Body of pancreas (tissue), 4 donors: ENCODE data around the gene RHOBTB1. TPM values are rescaled to one million over a fixed set of nuclear protein-coding genes. Genes with fewer than 3 reads are reported as not detected.
A peak's percentile ranks its signal among the peaks of the same experiment; 100 is the strongest.

ENCODE experiments used
- ATAC-seq: fragments of 150-250 bp; one replicate; pipeline ENCODE4 v1.9.1; 2016
- DNase-seq, 4 donors: peaks; one replicate each; pipeline ENCODE4 v3.0.0-alpha.2; 2019
- H3K27ac ChIP-seq, 4 donors: fragments of 200-600 bp; sonication (generic); 1 replicate in 3 of 4; 2 replicates in 1 of 4; pipeline versions ENCODE4 v1.5.1 to v1.6.1; 2016 to 2019; ENCODE audit warnings: mild to moderate bottlenecking in 1 of 4, mixed read lengths in 1 of 4, moderate library complexity in 1 of 4
- H3K27me3 ChIP-seq, 2 donors: fragments of 200-600 bp; sonication (generic); one replicate each; pipeline ENCODE4 v1.6.0; 2016; ENCODE audit warnings: mild to moderate bottlenecking in 1 of 2
- H3K36me3 ChIP-seq, 2 donors: fragments of 200-600 bp; sonication (generic); replicated peaks in 1 of 2; 2 replicates each; pipeline ENCODE4 v1.5.1; 2016; ENCODE audit warnings: low read depth in 2 of 2; ENCODE audit not compliant: insufficient read depth in 1 of 2
- H3K4me1 ChIP-seq: fragments of 200-600 bp; sonication (generic); one replicate; pipeline ENCODE4 v1.6.0; 2016
- H3K4me3 ChIP-seq, 2 donors: fragments of 200-600 bp; sonication (generic); 1 replicate in 1 of 2; 2 replicates in 1 of 2; pipeline ENCODE4 v1.5.1; 2016 to 2019
- H3K9me3 ChIP-seq, 3 donors: fragments of 200-600 bp; sonication (generic); 1 replicate in 2 of 3; 2 replicates in 1 of 3; pipeline ENCODE4 v1.5.1; 2016
- POLR2A ChIP-seq, 3 donors: fragments of 450-650 bp; IDR thresholded peaks; one replicate each; pipeline ENCODE4 v1.6.1; 2016; ENCODE audit warnings: antibody characterized with exemption in 3 of 3, mild to moderate bottlenecking in 2 of 3
- WGBS, 2 donors: methylation state at CpG; one replicate each; pipeline ENCODE4 v1.1.5; 2017; 5-methylcytosine and 5-hydroxymethylcytosine counted together
- intact Hi-C: fragments of 100-400 bp; cut with DNase I; formaldehyde crosslinking; loops from one replicate; pipeline ENCODE4 v1.15.1; 2023
- total RNA-seq, 2 donors: library from RNA; depleted of rRNA; stranded (reverse); fragments of >200 nt; gene quantifications; one replicate each; pipeline ENCODE4 v1.1.0, GENCODE V29; 2016
- TF ChIP-seq, protein P1 (sequence below), 7 experiments: fragments of 450-650 bp in 4 of 7; fragments of 200-600 bp in 3 of 7; sonication (generic) in 3 of 7; IDR thresholded peaks; one replicate each; pipeline ENCODE4 v1.5.1; 2016 to 2019; ENCODE audit warnings: antibody characterized with exemption in 7 of 7

Gene RHOBTB1
- total RNA-seq, 2 donors from 2014 or later: 5.9 to 12.2 TPM

DNA sequence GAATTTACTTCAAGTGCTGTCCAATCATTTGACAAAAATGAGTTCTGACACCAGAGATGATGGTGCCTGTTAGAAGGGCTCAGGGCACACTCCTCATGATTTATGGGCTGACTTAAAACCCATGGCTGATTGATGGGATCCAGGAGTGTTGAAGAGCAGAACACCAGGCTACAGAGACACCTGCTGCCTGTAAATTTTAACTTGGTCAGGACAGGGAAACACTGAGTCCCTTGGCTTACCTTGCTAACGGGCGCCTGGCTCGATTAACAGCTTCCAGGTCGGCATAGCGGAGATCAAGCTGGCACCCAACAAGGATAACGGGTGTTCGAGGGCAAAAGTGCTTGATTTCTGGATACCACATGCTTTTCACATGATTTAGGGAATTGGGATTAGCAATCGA is 51.4 kb downstream of the RHOBTB1 start:
- WGBS, 2 donors: 94 to 97% methylated on average over 8 of the region's 8 CpGs
- intact Hi-C loops: no loop called here
- Histone ChIP-seq H3K4me3 (no peak overlapping the region), H3K27me3 (no peaks in the 10 kb centered on the region), H3K27ac (no peak overlapping the region), H3K9me3 (no peaks in the 10 kb centered on the region), H3K4me1 (peaks cover 11% of the 10 kb centered on the region), H3K36me3 (no peaks in the 10 kb centered on the region)
- DNase-seq (no peak), ATAC-seq (no peak)
- TF ChIP-seq, protein P1, sequence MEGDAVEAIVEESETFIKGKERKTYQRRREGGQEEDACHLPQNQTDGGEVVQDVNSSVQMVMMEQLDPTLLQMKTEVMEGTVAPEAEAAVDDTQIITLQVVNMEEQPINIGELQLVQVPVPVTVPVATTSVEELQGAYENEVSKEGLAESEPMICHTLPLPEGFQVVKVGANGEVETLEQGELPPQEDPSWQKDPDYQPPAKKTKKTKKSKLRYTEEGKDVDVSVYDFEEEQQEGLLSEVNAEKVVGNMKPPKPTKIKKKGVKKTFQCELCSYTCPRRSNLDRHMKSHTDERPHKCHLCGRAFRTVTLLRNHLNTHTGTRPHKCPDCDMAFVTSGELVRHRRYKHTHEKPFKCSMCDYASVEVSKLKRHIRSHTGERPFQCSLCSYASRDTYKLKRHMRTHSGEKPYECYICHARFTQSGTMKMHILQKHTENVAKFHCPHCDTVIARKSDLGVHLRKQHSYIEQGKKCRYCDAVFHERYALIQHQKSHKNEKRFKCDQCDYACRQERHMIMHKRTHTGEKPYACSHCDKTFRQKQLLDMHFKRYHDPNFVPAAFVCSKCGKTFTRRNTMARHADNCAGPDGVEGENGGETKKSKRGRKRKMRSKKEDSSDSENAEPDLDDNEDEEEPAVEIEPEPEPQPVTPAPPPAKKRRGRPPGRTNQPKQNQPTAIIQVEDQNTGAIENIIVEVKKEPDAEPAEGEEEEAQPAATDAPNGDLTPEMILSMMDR (IDR thresholded peaks at IDR 0.05): no peak
- no peak for TF ChIP-seq POLR2A (IDR thresholded peaks at IDR 0.05)

DNA sequence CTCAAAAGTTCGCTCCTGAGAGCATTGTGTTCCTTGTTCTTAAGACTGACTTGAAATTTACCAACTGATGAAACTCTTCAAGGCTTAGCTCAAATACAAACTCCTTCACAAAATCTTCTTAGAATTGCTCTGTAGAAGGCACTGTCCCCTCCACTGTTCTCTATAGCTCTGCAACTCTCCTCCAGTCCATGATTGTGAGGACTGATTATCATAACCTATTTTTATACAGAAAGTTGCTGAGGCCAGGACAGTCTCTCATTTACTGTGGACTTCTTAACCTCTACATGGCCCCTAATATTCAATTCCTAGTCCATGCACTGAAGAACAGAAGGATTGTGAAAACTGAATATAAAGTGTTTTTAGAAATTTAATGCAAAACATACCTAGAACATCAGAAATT is 53.2 kb downstream of the RHOBTB1 start:
- no peak overlapping the region for H3K4me3 ChIP-seq
- intact Hi-C loops: no loop called here
- WGBS, 2 donors: 93 to 94% methylated on average over 1 of the region's 1 CpG
- ATAC-seq (no peak), DNase-seq (no peak)
- no peak for TF ChIP-seq POLR2A (IDR thresholded peaks at IDR 0.05)
- TF ChIP-seq, protein P1 (IDR thresholded peaks at IDR 0.05): no peak
- no peaks in the 10 kb centered on the region for H3K36me3 ChIP-seq
- H3K27me3 ChIP-seq: no peaks in the 10 kb centered on the region
- no peak overlapping the region for H3K27ac ChIP-seq
- H3K4me1 ChIP-seq: peaks cover 5% of the 10 kb centered on the region
- no peaks in the 10 kb centered on the region for H3K9me3 ChIP-seq

DNA sequence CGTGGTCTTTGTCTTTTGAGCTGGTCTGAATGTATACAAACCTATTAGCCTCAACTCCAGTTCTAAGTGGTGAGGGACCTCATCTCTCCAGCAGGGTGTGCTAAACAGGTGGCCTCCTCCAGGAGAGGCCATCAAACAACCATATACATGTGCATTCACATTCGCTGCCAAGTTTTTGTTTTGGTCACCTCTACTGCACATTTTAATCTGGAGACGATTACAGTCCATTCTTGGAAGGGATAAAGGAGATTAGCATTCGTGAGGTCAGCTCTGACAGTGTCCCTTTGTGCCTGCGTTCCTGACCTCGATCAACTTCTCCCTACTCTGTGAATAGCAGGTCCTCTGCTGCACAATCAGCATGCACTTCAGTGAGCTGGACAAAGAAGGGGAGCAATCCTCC is 60.8 kb downstream of the RHOBTB1 start:
- 36 to 42% methylated on average over 6 of the region's 6 CpGs for WGBS, 2 donors
- DNase-seq (peak; percentile 37 to 55 (median 45)), ATAC-seq (peak; percentile 60)
- Histone ChIP-seq H3K9me3 (no peaks in the 10 kb centered on the region), H3K27me3 (no peaks in the 10 kb centered on the region), H3K36me3 (peaks cover 0 to 2% of the 10 kb centered on the region in 2 donors), H3K4me1 (no peaks in the 10 kb centered on the region), H3K4me3 (no peak overlapping the region), H3K27ac (no peak overlapping the region)
- intact Hi-C loops: no loop called here
- TF ChIP-seq, protein P1 (IDR thresholded peaks at IDR 0.05): peak; percentile 30 to 65 (median 51)
- TF ChIP-seq POLR2A (IDR thresholded peaks at IDR 0.05): no peak

DNA sequence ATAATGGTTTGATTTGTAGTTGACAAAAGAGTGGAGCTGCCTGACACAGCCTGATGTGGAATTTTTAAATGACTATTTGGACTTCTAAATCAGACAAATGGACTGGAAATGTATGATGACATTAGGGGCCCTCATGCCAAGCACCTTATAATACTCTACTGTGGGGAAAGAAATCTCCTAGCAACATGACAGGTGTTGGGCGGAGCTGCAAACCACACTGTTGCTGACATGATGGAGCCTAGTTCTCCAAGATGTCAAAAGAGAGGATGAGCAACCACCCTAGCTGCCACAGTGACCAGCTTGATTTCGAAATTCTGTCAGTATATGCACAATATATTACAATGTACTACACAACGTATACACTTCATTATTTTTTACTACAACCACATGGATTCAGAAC is 65.8 kb downstream of the RHOBTB1 start:
- H3K4me1 ChIP-seq: peaks cover 11% of the 10 kb centered on the region

DNA sequence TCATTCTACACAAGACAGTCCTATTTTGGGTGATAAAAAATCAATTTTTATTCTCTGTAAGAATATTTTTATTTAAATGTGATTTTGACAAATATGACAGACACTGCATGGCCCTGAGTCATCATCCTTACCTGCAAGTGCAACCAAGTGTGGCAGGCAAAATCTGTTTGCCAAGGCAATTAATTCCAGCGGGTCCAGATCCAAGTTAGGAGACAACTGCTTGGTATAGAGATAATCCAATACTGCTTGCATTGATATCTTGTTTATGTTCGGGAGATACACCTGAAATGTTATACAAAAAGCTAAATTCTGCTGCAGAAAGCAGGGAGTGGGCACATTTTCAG is 66.2 kb downstream of the RHOBTB1 start:
- TF ChIP-seq, protein P1 (IDR thresholded peaks at IDR 0.05): no peak
- TF ChIP-seq POLR2A (IDR thresholded peaks at IDR 0.05): no peak
- WGBS, 2 donors: 85 to 90% methylated on average over 2 of the region's 2 CpGs
- H3K27me3 ChIP-seq: no peaks in the 10 kb centered on the region
- no peaks in the 10 kb centered on the region for H3K9me3 ChIP-seq
- no peak overlapping the region for H3K4me3 ChIP-seq
- DNase-seq: no peak
- intact Hi-C loops: no loop called here
- H3K27ac ChIP-seq: no peak overlapping the region
- peaks cover 11% of the 10 kb centered on the region for H3K4me1 ChIP-seq
- ATAC-seq: no peak
- H3K36me3 ChIP-seq: no peaks in the 10 kb centered on the region

More for the DNA sequence above, 65.8 kb downstream of the RHOBTB1 start:
- no peaks in the 10 kb centered on the region for H3K36me3 ChIP-seq
- intact Hi-C loops: no loop called here
- no peak for ATAC-seq
- no peak overlapping the region for H3K27ac ChIP-seq
- no peak for DNase-seq
- no peak overlapping the region for H3K4me3 ChIP-seq
- TF ChIP-seq POLR2A (IDR thresholded peaks at IDR 0.05): no peak
- H3K9me3 ChIP-seq: no peaks in the 10 kb centered on the region
- H3K27me3 ChIP-seq: no peaks in the 10 kb centered on the region
- WGBS, 2 donors: 90 to 91% methylated on average over 3 of the region's 3 CpGs
